ENCODE data around the gene ASB10. TPM values are rescaled to one million over a fixed set of nuclear protein-coding genes. Genes with fewer than 3 reads are reported as not detected.

Gene ASB10
- polyA plus RNA-seq, 1 experiment = not detected

DNA sequence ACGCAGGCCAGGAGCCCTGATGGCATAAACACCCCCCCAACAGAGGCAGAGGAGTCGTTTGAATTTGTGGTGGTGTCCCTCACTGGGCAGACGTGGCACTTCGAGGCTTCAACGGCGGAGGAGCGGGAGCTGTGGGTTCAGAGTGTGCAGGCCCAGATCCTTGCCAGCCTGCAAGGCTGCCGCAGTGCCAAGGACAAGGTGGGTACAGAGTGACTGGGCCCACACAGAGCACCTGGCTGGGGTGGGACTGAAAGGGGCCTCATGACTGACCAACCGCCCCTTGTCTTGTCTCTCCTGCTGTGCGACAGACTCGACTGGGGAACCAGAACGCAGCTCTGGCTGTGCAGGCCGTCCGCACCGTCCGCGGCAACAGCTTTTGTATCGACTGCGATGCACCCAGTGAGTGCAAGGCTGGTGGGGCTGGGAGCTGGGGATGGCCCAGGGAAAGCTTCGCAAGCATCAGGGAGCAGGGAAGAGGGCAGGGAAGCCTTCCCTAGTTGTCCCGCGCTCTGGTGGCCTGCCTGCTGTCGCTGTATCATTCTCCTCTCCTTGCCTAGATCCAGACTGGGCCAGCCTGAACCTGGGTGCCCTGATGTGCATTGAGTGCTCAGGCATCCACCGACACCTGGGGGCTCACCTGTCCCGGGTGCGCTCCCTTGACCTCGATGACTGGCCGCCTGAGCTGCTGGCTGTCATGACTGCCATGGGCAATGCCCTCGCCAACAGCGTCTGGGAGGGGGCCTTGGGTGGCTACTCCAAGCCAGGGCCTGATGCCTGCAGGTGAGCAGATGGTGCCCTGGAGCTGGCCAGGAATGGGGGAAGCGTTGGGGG is 45.0 kb downstream of the ASB10 start:
- TF ChIP-seq, protein P1, sequence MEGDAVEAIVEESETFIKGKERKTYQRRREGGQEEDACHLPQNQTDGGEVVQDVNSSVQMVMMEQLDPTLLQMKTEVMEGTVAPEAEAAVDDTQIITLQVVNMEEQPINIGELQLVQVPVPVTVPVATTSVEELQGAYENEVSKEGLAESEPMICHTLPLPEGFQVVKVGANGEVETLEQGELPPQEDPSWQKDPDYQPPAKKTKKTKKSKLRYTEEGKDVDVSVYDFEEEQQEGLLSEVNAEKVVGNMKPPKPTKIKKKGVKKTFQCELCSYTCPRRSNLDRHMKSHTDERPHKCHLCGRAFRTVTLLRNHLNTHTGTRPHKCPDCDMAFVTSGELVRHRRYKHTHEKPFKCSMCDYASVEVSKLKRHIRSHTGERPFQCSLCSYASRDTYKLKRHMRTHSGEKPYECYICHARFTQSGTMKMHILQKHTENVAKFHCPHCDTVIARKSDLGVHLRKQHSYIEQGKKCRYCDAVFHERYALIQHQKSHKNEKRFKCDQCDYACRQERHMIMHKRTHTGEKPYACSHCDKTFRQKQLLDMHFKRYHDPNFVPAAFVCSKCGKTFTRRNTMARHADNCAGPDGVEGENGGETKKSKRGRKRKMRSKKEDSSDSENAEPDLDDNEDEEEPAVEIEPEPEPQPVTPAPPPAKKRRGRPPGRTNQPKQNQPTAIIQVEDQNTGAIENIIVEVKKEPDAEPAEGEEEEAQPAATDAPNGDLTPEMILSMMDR (IDR thresholded peaks at IDR 0.05; ENCODE audit: insufficient read depth, low read depth, low read length) = no peak
- DNase-seq (ENCODE audit: low read depth) = no peak
- POLR2A ChIA-PET = no interaction called here
- no peak overlapping the region for H3K4me3 ChIP-seq (ENCODE audit: low read depth, low read length)
- H3K36me3 ChIP-seq (ENCODE audit: control insufficient read depth, insufficient read depth, low read length) = peaks cover 36% of the 10 kb centered on the region
- no peaks in the 10 kb centered on the region for H3K27me3 ChIP-seq (ENCODE audit: control insufficient read depth, insufficient read depth, low read length)
- CTCF ChIA-PET = interaction anchor here (0.6 to 2.2 kb wide), 3 partner anchors 17 to 18 kb away, joined by 3 to 7 read pairs (median 4); no protein-coding TSS in a partner anchor

DNA sequence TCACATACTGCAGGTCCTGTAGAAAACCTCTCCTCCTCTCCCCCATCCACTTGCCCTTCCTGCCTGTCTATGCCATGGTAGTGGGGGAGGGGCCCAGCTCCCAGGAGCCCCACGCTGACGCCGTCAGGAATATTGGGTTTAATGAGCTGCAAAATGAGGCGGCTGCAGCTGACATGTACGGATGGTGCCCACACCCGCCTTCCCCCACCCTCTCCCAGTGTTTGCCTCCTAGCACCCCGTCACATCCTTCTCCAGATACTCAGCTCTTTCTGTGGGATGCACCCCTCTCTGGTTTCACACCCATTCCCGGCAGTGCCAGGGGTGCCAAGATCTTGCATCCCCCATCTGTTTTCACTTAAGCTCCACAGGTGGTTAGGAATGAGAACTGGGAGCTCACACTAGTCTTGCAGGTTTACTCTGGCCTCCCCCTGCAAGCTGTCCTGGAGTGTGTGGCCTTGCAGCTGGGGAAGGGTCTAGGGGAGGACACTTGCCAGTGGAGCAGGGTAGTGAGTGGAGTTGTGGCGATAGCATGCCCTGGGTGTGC is 45.7 kb downstream of the ASB10 start:
- Histone ChIP-seq H3K36me3 (ENCODE audit: control insufficient read depth, insufficient read depth, low read length) (peaks cover 37% of the 10 kb centered on the region), H3K27me3 (ENCODE audit: control insufficient read depth, insufficient read depth, low read length) (no peaks in the 10 kb centered on the region), H3K4me3 (ENCODE audit: low read depth, low read length) (no peak overlapping the region)
- ChIA-PET POLR2A (no interaction called here), CTCF (interaction anchor here (2.2 kb wide), 1 partner anchor 17 kb away, joined by 7 read pairs; no protein-coding TSS in a partner anchor)
- DNase-seq (ENCODE audit: low read depth) = no peak
- TF ChIP-seq, protein P1 (IDR thresholded peaks at IDR 0.05; ENCODE audit: insufficient read depth, low read depth, low read length) = no peak

- CTCF ChIA-PET = interaction anchor here (1.5 to 2.2 kb wide), 2 partner anchors 10 to 17 kb away, joined by 4 to 7 read pairs; no protein-coding TSS in a partner anchor
- H3K36me3 ChIP-seq (ENCODE audit: control insufficient read depth, insufficient read depth, low read length) = peaks cover 41% of the 10 kb centered on the region
Observed at GRCh38 chr7:151140826-151141225, 46.2 kb downstream of the ASB10 start.

GRCh38 chr7:151139791-151140190 is 47.3 kb downstream of the ASB10 start:
- TF ChIP-seq, protein P1 (IDR thresholded peaks at IDR 0.05; ENCODE audit: insufficient read depth, low read depth, low read length) = no peak
- DNase-seq (ENCODE audit: low read depth) = no peak
- H3K4me3 ChIP-seq (ENCODE audit: low read depth, low read length) = no peak overlapping the region
- no peaks in the 10 kb centered on the region for H3K27me3 ChIP-seq (ENCODE audit: control insufficient read depth, insufficient read depth, low read length)
- H3K36me3 ChIP-seq (ENCODE audit: control insufficient read depth, insufficient read depth, low read length) = peaks cover 46% of the 10 kb centered on the region
- ChIA-PET POLR2A (no interaction called here), CTCF (interaction anchor here (1.0 to 2.2 kb wide), 4 partner anchors 11 to 80 kb away, joined by 3 to 7 read pairs (median 4); no protein-coding TSS in a partner anchor)

More at GRCh38 chr7:151140826-151141225, 46.2 kb downstream of the ASB10 start:
- POLR2A ChIA-PET = no interaction called here
- no peak for DNase-seq (ENCODE audit: low read depth)
- TF ChIP-seq, protein P1 (IDR thresholded peaks at IDR 0.05; ENCODE audit: insufficient read depth, low read depth, low read length) = no peak
- Histone ChIP-seq H3K4me3 (ENCODE audit: low read depth, low read length) (no peak overlapping the region), H3K27me3 (ENCODE audit: control insufficient read depth, insufficient read depth, low read length) (no peaks in the 10 kb centered on the region)

GRCh38 chr7:151139071-151139790 is 47.8 kb downstream of the ASB10 start:
- H3K27me3 ChIP-seq (ENCODE audit: control insufficient read depth, insufficient read depth, low read length) = no peaks in the 10 kb centered on the region
- ChIA-PET POLR2A (no interaction called here), CTCF (interaction anchor here (1.0 to 2.2 kb wide), 4 partner anchors 11 to 79 kb away, joined by 3 to 7 read pairs (median 4); no protein-coding TSS in a partner anchor)
- H3K4me3 ChIP-seq (ENCODE audit: low read depth, low read length) = no peak overlapping the region
- TF ChIP-seq, protein P1 (IDR thresholded peaks at IDR 0.05; ENCODE audit: insufficient read depth, low read depth, low read length) = no peak
- peaks cover 52% of the 10 kb centered on the region for H3K36me3 ChIP-seq (ENCODE audit: control insufficient read depth, insufficient read depth, low read length)
- no peak for DNase-seq (ENCODE audit: low read depth)
